GM19463 (cell line): ENCODE measurements around the gene LSAMP.

ENCODE experiments used
- ATAC-seq: cut with Tn5 transposase; IDR thresholded peaks from one replicate; pipeline ENCODE4 v1.9.1; 2021; ENCODE audit warnings: mild to moderate bottlenecking, moderate library complexity; ENCODE audit not compliant: unreplicated experiment

LSAMP gene

DNA sequence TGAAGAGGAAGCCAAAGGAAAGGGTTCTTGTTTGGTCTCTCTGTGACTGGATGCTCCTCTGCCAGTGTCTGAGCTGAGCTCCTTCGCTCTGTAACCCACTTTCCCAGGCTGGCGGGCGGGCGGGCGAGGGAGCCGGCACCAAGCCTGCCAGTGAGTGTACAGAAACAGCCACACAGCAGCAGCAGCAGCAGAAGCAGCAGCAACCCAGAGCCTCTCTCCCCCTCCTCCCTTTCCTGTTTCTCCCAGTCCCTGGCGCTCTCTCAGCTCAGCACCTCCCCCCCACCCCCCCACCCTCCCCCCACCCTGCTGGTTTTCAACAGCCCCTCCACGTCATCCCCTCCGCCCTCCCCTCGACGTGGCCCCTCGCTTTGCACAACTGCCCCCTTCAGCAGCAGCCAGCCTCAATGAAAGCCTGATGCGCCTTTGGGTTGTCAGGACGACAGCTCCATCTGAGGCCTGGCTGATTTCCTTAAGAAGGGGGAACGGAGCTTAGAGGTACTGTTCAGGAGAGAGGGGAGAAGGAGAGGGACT is at the start of gene LSAMP:
TSS of gene LSAMP (minus strand) at position 177 of the 531 bp plus-strand sequence.
- ATAC-seq = no peak

DNA sequence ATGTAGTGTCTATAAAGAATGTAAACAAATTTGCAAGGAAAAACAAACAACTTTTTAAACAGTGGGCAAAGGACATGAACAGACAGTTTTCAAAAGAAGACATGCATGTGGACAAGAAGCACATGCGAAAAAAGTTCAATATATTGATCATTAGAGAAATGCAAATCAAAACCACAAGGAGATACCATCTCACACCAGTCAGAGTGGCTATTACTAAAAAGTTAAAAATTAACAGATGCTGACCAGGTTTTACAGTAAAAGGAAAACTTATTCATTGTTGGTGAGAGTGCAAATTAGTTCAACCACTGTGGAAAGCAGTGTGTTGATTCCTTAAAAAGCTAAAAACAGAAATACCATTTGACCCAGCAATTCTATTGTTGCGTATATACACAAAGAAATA is 47.1 kb upstream of the LSAMP start:
- peak; percentile 68 for ATAC-seq

DNA sequence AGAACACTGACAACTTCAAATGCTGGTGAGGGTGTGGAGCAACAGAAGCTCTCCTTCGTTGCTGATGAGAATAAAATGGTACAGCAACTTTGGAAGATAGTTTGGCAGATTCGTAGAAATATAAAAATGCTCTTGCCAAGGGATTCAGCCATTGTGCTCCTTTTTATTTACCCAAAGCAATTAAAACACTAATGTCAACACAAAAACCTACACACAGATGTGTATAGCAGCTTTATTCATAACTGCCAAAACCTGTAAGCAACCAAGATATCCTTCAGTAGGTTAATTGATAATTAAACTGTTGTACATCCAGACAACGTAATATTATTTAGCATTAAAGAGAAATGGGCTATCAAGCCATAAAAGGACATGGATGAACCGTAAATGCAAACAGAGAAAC is 37.8 kb upstream of the LSAMP start:
- no peak for ATAC-seq

DNA sequence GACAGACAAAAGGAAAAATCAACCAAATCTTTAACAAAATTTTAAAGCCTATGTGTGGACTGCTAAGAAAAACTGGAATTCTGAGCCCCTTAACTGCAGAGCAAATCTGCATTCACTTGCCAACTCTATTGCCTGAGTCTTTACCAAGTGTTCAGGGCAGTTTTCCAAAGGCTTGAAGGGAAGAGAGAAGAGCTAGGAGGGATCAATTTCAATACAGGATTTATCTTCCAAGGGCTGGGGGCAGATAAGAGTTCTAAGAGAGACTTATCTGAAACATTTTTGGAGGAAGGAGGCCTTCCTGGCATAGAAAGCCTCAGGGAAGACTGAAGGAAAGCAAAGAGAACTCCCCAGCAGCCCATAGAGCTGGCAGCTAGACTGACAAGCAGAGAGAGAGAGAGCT is 31.4 kb upstream of the LSAMP start:
- no peak for ATAC-seq

DNA sequence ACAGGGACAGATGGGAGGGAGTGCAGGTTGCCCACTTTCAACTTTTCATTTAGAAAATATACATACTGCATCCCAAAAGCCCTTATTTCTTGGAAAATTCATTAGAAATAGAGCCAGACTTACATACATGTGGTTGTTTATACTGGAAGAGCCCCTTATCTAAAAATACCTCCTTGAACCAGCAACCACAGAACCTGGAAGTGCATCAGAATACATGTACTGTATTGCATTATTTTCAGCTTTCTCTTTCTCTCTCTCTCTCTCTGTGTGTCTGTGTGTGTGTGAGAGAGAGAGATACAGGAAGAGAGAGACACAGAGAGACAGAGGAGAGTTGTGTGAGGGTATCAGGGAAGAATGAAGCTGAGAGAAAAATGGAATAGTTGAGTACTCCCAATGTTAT is 29.5 kb upstream of the LSAMP start:
- no peak for ATAC-seq

DNA sequence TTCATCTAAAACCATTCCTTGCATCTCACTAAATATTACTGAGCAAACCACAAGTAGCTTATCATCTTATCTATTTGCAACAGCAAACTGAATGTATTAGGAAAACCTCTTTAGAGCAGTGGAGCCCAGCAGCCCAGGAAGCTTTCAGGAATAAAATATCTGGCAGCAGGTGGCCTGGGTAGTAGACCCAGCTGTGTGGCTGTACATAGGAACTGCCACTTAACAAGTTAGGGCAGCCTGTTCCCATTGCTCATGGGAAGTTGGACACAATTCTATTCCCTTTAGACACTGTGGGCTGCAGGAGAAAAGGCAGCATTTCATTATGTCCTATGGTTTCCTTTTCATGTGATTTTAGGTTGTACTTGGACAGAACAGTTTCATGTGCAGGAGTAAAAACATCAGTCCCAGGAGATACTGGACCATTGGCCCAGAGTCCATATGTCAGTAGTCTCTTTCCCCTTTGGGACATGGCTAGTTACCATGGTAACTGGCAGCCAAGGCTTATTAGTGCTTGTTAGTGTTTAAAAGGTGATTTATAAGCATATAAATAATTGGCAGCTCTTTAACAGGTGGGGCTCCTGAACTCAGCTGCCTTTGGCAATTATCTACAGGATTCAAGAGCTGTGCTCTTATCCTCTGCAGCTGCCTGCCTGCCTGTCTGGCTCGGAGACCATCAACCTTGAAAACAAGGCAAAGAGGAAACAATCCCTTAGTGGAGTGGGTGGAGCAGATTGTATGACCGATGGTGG is 28.9 kb upstream of the LSAMP start:
- ATAC-seq = no peak

DNA sequence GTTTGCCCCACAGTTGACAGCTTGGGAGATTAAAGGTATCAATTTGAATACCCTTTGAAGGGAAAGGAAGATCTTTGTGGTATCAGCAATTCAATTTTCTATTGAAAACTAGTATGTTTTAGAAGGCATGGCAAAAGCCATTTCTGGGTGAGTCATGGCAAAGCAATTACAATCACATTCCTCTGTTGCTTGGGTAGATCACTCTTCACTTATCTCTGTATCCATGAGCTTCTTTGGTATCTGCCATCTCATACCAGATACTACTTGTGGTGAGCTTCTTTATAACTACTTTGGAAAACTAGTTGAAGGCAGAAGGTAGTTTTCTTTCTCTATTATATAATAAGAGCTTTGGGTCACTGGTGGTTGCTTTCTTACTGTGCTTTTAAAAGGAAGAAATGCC is 28.3 kb upstream of the LSAMP start:
- no peak for ATAC-seq

DNA sequence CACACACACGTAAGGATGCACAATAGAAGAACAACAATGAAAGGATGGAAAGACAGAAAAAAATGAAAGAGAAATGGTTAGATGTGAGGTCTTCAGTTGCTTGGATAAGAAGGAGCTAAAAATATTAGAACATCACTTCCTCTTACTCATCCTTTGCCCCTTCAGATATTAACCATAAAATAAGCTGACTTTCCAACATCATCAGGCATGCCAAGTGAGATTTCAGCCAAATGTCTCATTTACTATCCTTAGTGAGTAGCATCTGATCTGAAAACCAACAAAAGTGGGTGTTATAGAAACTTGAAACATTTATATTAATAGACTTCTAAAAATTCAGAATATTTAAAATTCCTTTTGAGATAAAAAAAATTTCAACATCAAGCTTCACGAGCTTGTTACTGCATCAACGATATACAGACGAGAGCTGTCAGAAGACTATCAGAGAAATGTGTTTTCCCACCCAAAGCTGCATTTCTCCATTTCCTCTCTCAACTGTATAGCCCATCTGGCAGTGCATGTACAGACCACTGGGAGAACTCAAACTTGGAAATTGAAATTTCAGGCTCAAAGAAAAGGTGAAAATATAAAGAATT is 25.4 kb upstream of the LSAMP start:
- ATAC-seq = no peak

DNA sequence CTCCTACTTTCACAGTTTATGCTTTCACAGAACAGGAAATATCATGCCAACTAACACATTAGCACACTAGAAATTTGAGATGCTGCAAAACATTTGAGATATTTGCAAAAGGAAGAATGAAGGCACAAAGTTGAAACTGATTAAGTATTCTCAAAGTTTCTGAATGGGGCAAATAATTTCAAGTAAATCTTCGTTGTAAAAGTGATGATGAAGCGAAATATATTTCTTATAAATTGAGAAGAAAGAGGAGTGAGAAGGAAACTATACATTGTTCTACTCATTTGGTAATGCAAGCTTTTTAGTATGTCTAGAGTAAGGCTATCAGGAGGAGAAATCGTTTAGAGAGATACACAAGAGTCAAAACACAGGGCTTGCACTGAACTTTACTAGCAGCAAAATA is 24.3 kb upstream of the LSAMP start:
- ATAC-seq = no peak

DNA sequence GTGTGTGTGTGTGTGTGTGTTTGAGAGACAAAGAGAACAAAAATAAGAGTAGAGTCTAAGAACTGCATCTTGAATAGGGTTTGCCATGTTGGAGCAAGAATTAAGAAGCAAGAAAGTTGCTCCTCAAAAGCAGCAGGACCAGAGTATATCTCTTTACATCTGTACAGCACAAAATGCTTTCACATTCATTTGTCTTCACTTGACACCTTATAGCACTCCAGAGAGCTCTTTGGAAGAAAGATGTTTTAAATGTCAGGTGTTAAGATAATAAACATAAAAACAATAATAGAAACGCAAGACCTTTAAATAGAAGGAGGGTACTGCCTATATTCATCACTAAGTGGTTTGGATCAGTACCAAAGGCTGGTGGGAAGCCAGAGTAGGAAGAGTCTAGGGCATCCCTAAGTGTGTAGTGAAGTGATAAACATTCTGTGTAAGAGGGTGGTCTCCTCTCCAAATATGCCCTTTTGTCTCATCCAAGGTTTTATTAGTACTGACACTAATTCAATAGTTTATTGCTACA is 19.1 kb upstream of the LSAMP start:
- ATAC-seq = no peak

DNA sequence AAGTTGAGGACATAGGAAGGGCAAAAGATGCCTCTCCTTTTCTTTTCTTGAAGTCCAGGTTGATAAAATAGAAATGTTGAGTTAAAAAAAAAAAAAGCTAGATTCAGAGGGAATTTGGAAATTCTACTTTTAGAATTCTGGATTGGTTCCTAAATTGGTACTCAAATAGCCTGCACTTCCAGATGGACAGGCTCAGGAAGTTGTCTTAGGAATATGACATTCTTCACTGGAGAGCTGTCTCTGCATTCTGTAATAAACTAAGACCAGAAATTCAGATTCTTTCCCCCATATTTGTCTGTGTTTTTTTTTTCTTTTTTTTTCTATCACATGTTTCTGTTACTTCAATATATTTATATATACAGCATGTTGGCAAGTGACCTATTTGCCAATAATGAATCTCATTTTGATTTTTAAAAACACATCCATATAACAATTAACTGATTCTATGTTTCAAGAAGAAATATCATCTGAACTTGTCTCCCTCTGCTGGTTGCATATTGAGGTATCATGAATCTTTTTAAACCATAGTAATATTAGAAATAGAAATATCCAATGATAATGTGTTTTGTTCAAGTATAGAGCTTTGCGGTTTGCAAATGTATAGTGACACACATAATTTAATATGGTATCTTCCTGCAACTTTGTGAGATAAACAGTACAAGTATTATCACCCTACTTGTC is 8.5 kb upstream of the LSAMP start:
- ATAC-seq = no peak

DNA sequence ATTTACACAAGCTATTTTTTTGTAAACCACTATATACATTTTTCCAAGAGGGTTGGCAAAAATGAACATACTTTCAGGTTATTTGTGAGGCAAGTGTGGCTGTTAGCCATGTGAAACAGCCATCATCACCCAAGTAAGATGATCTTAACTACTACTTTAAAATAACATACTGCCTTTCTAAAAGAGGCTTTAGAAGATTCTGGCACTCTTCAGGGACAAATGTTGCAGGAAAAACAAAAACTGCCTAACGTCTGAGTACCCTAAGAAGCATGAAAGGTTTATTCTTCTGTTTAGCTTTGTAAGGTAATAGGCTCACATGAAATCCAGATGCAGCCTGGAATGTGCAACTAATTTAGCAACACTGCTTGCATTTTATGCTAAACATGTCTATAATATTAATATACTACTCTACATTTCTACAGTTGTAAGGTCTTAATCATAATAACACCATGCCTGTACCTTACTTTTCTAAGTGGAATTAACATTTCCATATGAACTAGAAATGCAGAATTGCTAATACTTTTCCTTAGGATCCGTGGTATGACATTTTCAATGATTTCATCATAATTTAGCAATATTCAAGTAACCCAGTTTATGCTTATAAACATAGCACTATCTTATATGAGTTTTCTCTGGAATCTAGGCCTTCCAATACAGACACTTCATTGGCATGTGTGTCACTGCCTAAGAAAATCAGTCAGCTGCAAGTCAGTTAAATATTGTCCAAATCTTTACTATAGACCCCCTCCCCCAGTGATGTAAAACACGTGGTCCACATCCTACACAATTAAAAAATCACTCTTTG is 4.5 kb upstream of the LSAMP start:
- no peak for ATAC-seq

DNA sequence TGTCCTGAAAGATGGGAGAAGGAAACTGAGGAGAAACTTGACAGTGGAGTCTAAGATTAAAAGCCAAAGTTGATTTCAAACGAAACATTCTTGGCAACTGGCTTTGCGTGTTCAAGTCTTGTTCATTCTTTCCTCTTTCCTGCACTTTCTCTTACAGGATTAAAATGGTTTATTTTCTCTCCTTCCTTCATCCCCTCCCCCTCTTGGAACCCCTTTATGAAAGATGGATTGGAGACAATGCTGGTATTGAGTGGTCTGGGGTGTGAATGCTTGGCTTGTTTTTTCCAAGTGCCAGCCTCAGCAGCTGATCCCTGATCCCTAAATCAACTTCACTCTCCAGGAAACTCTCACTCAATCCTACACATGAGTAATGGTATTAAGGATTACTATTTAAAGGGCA is 703 bp upstream of the LSAMP start:
- ATAC-seq = no peak

DNA sequence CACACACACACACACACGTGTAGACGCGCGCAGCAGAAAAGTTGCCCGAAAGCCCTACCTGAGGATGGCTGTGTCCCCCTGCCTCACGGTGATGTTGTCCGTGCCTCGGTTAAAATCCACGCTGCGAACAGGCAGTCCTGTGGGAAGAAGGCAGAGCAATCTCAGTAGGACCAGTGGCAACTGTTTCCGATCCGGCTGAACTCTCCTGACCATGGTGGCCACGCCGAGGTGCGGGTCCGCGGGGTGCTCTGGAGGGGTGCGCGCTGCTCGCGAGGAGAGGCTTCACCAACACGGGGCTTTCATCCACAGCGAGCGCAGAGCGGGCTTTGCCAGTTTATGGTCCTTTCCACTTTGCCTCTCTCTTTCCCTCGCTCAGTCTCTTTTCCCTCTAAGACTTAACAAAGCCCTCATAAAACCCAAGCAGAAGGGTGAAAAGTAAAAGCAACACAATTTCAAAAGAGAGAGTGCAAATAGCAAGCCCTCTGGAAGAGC is 422 bp downstream of the LSAMP start:
- no peak for ATAC-seq

DNA sequence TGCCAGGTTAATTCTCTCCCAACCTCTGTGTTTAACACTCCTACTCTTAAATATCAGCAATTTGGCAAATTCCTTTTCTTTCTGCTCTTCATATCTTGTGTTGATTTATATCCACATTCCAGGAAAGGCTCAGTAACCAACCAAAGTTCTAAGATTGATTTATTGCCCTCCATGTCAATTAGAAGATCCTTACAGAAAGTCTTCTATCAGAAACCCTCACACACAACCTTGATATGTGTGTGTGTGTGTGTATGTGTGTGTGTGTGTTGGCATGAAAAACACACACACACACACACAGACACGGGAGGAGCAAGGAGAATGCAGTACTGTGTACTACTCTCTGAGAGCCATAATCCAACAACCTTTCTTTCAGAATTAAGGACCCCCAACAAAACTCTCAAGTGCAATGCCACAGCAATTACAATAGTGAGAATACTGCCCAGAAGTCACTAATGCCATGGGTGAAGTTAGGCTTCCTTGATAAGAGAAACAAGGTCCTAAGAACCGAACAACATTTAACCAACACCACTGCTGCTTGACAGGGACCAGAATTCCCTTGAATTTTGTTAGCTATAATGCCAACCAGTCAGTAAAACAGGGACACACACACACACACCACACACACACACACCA is 1.1 kb downstream of the LSAMP start:
- ATAC-seq = no peak

DNA sequence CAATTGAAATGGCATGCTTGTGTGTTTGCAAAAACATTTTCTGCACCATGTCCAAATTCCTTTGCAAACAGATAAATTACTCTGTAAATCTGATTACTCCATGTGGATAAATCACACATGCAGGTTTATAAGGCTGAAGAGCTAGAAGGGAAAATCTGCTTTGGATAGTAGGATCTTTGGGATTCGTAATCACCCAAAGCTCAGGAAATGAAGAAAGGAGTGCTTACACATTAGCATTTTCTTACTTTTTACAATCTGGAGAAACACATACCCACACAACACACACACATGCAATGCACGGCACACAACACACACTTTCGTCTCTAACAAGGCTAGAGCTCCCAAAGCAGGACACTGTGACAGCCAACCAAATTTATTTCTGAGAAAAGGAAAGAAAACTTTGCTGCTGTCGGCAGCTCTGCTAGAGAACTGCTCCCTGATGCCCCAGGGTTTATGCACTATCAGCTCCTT is 2.1 kb downstream of the LSAMP start:
- ATAC-seq = no peak

DNA sequence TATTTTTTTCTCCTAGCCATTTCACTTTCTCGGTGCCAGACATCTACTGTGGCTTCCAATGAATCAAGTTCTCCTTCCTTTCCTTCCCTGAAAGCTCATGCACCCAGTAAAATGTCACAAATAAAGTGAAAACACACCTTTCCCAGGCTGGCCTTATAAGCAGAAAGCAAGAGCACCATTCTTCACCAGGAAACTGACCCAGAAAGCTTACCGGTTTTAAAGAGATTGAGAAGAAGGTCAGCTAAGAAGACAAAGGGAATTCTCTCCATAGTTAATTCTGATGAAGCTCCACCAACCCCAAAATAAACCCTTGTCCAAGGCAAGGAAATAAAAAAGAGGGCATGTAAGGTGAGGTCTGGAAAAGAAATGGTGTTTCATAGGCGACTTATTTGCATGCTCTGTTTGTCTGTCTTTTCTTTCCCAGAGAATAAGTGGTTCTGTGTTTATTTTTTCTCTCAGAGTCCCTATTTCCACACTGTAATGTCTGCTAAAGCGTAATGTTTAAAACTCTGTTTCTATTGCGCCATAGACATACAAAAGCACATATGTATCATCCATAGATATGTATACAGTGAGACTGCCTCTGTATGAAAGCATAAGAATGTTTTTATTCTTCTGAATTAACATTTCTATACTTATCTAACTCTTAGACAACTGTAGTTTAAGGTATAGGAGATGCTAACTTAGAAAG is 2.8 kb downstream of the LSAMP start:
- no peak for ATAC-seq

DNA sequence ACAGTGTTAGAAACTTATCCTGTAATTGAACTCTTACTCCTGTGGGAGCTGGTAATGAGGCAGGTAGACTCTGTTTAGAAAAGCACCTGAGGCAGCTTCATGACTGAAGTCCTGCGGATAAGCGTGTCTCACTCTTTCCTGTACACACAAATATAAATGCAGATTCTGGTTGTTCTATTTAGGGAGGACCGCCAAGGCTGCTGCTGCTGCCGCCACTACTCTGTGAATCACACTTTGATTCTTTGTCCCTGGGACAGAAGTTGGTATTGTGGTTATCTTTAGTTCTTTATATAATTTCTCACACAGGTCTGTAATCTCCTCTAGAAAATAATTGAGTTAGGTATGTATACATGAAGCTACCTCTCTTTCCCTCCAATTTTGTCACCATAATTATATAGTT is 3.6 kb downstream of the LSAMP start:
- no peak for ATAC-seq

DNA sequence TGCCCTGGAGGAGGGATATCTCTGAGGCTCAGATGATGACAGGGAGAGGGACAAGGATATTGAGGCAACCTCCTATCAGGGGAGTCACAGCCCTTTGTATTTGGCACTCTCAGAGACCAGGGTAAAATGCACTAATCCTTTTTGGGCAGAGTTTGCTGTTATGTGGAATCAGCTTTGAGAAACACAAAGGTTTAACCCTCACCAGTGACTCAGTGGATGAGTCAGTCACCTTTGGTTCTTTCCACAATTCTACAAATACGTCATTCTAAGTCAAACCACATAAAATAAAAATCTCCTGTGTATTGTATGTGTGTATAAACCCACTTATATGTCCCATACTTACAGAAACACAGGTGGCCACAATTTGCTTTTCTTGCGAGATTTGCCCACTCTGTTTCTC is 5.1 kb downstream of the LSAMP start:
- ATAC-seq = no peak

DNA sequence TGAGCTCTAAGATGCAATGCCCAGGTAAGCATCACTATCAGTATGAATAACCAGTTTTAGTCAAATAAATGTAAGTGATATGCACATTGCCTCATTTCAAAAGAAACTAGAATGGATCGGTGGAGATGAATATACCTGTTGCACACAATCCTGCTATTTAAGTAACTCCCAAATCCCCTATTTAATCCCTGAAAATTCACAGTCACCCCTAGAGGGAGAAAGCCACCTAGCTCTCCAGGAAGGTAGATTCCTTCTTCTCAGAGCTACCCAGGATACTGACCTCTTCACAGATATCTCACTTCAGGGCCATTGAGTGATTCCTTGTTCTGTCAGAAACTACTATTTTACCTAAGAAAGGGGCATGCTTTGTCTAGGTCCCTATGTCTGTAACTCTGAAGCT is 11.7 kb downstream of the LSAMP start:
- no peak for ATAC-seq
